GM21717 (cell line): ENCODE results near the gene ZNF207.
"Not testable (repeated sequence)": the region's sequence is repeated elsewhere in the genome, so short reads cannot be mapped to it uniquely, and the experiment has no call there.

Experiments
- ATAC-seq: cut with Tn5 transposase; IDR thresholded peaks from one replicate; pipeline ENCODE4 v1.9.1; 2021; ENCODE audit warnings: mild to moderate bottlenecking, moderate library complexity; ENCODE audit not compliant: unreplicated experiment

Gene ZNF207

GRCh38 chr17:32385121-32385520, 35.2 kb downstream of the ZNF207 start:
- ATAC-seq, result no peak

GRCh38 chr17:32385971-32386370, 36.0 kb downstream of the ZNF207 start:
- no peak for ATAC-seq

GRCh38 chr17:32386844-32387243, 36.9 kb downstream of the ZNF207 start:
- no peak for ATAC-seq

- not testable (repeated sequence) for ATAC-seq
Observed at GRCh38 chr17:32388128-32388527, 38.2 kb downstream of the ZNF207 start.

GRCh38 chr17:32388613-32389459, 38.9 kb downstream of the ZNF207 start:
- ATAC-seq, result no peak

- ATAC-seq, result no peak
Observed at GRCh38 chr17:32393904-32394303, 43.9 kb downstream of the ZNF207 start.

- ATAC-seq, result no peak
Observed at GRCh38 chr17:32396343-32396742, 46.4 kb downstream of the ZNF207 start.

GRCh38 chr17:32398946-32399345, 49.0 kb downstream of the ZNF207 start:
- ATAC-seq, result no peak

GRCh38 chr17:32410085-32410484, 60.1 kb downstream of the ZNF207 start:
- not testable (repeated sequence) for ATAC-seq

- ATAC-seq, result no peak
Observed at GRCh38 chr17:32426894-32427293, 76.9 kb downstream of the ZNF207 start.

- no peak for ATAC-seq
Observed at GRCh38 chr17:32429598-32429997, 79.6 kb downstream of the ZNF207 start.
